Astrocyte of the hippocampus (primary cell): ENCODE measurements around the gene SOBP.

Experiments
- DNase-seq: peaks from one replicate; pipeline ENCODE4 v3.0.0; 2011; ENCODE audit warnings: low read depth, low spot score

Gene SOBP

DNA sequence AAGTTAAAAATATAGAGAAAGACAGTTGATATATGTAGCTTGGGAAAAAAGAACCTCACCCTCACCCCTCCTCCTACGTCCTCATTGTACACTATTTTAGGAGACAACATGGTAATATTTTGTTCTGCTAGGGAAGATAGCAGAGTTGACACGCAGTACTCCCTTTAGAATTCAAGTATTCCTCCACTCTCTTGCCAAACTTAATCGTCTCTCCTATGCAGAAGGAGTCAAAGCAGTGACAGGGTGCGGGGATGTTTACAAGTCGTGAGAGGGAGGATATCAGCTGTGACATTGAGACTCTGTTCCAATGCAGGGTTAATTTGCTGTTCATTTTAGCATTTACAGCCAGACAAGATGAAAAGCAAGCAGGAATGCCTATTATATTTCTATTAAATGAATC lies 97.5 kb downstream of the SOBP start:
- DNase-seq = no peak

- no peak for DNase-seq
Observed at GRCh38 chr6:107589199-107589598, 99.3 kb downstream of the SOBP start.

DNA sequence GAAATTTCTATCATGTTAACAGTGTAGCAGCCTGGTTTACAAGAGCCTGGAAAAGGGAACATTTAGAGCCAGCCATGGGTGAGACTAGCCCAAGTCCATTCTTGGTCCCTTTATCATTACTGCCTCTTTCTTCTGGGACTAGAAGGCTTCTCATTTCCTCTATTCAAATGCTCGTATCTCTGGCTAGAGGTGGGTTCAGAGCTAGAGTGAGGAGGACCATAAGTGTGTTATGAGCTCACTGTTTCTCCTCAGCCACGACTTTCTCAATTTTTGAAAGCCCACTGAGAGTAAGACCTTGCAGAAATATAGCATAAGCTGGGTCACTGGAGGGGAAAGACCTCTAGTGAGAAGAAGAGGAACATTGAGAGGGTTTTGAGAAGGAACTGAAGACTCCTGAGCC lies 100.0 kb downstream of the SOBP start:
- DNase-seq = no peak

DNA sequence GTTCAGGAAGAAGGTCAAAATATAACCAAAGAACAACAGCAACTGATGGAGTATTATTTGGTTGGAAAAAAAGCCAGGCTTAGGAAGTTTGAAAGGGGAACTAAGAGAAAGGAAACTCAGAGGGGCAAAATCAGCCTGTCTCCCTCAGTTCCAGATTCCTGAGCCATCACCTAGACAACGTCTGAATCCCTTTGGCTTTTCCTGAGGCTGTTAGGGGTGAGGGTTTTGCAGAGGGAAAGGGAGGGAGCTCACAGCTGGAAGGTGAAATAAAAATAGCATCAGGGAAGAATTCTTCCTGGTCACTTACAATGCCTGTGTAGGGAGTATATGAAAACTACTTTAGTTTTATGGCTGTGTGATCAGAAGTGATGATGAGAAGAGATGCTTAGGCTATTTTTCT lies 100.5 kb downstream of the SOBP start:
- DNase-seq = no peak

- no peak for DNase-seq
Observed at GRCh38 chr6:107591346-107591745, 101.4 kb downstream of the SOBP start.

DNA sequence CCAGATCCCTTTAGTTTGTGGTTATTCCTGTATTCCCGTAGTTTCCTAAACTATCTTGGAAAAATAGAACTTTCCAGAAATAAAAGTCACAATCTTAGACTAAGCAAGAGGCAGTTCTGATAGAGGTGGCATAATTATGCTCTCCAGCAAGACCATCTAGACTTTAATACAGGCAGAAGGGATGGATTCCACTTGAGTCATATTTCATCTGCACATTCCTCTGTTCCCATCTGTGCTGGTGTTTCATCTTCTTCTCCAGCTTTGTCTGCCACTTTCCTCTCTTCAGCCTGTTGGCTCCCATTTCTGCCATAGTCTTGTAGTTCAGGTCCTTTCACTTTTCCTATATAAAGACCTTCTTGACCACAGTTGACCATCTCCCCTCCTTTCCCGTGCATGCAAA lies 102.9 kb downstream of the SOBP start:
- no peak for DNase-seq

- peak; percentile 86 for DNase-seq
Observed at GRCh38 chr6:107594736-107595135, 104.8 kb downstream of the SOBP start.

GRCh38 chr6:107598091-107598490 lies 108.2 kb downstream of the SOBP start:
- no peak for DNase-seq

DNA sequence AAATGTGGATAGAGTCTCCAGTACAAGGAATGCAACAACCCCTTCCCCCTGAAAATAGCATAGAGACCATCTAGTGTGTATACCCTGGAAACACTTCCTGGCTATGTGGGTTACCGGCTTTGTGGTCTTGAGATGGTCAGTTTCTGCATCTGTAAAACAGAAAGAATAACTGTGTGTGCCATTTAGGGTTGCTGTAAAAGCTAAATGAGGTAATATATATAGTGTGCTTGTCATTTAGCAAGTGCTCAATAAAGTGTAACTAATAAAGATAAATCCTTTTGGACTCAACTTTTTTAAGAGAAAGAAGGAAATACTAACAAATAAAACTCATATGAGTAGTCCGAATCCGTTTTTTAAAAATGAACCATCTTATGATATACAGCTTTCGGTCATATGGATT lies 109.1 kb downstream of the SOBP start:
- DNase-seq = no peak

DNA sequence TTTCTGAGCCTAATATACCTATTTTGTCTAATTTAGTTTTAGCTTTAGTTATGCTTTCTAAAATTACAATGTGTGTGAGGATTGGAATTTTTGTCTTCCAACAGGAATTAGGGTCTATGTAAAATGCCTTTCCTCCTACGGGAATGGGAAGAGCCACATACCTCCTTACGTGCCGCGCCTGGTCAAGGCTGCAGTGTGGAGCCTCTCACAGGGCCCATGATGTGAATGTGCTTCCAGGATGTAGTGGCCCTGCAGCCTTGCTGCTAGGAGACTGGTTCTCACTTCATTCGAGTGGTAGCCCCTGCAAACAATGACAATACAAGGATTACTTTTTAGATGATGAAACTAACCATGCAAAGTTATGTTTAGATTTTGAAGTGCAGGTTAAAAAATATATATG lies 110.2 kb downstream of the SOBP start:
- no peak for DNase-seq

DNA sequence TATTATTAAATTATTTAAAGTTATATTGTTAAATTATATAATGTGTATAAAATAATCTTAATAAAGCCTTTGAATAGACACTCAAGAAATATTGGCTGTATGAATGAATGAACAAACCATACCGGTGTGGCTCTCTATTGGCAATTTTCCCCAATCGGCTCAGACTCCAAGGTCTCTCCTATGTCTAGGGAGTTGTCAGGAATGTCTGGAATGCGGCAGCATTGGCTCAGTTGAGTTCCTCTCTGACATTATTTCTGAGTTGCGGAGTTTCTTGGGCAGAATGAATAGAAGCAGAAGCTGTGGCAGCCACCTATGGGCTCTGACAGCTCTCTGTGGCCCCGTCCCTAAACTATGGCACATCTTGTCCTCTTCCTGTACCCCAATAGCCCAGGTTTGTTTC lies 111.0 kb downstream of the SOBP start:
- peak; percentile 93 for DNase-seq

DNA sequence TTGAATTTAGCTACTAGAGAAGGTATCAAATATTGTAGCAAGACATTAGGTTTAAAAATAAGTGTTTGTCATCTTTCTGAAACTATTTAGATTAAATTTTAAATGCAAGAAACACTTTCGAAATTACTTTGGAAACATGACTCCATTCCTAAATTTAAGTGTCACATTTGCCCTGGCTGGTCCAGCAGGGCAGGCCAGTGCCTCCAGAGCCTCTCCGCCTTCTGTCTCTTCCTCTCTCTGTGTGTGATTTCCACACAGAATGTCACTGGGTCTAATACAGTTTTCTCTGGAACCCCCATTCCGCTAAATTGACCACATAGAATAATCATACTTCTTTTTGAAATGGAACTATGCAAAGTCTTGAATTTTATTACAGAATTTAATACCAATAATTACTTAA lies 111.5 kb downstream of the SOBP start:
- DNase-seq = no peak

DNA sequence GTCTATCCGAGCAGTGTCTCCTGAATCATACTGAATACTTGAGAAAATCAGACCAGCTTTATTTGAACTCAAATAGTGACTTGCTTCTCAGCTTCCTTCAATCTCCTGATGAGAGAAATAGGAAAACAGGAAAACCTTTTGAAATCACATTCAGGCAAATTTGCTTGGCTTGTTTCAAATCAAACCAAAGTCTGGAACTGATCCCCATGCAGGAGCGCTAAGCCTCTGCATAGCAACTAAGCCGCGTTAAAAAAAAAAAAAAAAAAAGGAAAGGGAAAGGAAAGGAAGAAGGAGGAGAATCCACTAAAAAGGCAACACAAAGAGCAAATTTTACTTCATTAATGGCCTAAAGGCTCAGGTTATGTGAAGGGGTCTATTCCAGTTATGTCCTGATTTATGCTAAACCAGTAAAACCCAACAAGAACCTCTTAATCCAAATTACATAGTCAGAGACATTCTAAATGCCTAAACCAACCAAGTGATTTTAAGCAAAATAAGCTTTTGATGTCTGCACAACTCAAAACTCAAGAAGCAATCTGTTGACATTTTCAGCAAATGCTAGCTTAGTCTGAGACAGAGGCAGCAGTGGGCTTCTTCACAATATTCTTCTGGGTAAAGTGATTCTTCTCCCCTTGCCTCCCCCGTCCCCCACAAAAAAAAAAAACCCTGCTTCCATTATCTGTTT lies 112.5 kb downstream of the SOBP start:
- peak; percentile 23 for DNase-seq

DNA sequence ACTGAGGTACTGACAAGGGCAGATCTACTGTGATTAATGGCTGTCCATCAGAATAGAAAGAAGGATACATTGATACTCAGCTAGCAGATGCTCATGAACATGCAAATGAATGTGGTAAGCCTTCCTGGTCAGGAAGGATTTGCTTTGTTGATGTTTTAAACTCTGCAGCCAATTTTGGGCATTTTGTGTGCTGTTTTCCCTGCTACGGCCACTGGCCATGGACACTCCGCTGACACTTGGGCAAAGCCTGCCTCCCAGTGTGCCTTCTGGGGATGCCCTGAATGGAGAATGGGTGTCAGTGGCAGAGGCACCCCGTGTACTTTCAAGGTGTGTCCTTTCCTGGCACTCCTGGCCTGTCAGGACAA lies 113.1 kb downstream of the SOBP start:
- DNase-seq = peak; percentile 31

GRCh38 chr6:107604549-107604948 lies 114.6 kb downstream of the SOBP start:
- no peak for DNase-seq

GRCh38 chr6:107606407-107606806 lies 116.5 kb downstream of the SOBP start:
- no peak for DNase-seq

DNA sequence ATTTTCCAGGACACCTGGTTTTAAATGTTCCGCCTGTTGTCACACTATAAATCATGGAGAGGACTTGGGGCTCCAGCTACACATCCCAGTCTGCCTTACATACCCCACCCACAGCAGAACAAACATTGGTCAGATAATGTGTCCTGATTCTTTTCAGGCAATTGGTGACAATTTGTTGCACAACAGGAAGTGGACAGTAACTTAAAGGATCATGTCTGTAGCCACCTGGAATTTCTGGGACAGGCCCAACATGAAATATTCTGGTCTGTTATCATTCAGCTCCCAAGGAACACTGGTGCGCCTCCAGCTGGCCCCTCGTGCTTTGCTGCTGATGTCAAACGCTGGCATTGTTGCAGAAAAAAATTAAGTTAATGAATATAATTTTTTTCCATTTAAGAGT lies 117.2 kb downstream of the SOBP start:
- DNase-seq = no peak

DNA sequence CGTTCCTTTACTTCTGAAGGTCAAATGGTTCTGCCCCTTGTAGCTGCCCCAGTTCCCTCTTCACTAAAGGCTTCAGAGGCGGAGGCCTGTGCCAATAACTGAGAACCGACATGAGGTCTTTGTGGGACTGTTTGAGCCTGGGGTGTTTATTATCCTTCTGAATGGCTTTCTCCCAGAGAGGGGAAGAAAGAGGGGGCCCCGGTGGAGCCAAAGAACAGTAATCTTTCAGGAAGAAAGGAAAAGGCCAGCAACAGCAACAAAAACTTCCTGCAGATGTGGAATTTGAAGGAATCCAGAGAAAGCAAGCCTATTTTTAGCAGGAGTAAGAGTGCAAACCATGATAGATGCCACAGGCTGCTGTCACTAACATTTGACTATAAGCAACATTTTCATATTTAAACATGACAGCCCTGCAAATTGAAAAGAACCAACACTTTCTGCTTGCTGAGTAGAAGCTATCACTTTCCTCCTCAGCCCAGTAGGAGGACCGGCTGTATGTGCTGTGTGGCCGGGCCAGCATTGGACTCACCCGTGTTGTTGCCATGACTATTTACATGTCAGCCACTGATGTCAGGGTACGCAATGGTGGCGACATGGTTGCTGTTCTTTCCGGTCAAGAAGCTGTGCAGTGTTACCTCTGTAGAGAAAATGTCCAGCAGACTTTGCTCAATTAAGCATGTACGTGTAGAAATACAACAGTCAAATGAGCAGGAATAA lies 121.3 kb downstream of the SOBP start:
- no peak for DNase-seq

GRCh38 chr6:107612762-107613415 lies 123.0 kb downstream of the SOBP start:
- no peak for DNase-seq

DNA sequence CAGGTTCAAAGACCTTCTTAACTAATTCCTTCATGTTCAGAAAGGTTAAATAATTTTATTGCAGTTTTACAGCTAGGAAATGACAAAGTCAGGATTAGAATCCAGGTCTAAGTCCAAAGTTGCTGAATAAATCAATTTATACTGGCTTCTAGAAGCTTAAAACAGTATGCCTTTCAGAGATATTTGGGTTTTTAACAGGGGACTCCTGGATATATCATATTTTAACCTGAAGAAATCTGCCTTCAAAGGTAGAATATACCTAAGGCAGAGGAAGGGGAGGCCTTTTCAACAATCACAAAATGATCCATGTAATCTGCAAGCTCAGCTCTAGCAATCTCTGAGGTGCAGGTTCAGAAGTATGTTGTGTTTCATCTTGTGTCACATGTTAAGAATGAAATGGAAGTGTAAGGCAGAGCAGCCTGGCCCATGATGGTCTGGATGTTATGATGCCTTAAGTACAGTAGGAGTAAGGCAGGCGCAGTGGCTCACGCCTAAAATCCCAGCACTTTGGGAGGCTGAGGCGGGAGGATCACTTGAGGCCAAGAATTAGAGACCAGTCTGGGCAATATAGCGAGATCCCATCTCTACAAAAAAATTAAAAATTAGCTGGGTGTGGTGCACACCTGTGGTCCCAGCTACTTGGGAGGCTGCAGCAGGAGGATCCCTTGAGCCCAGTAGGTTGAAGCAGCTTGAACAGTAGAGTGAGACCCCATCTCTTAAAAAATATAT lies 123.9 kb downstream of the SOBP start:
- no peak for DNase-seq

DNA sequence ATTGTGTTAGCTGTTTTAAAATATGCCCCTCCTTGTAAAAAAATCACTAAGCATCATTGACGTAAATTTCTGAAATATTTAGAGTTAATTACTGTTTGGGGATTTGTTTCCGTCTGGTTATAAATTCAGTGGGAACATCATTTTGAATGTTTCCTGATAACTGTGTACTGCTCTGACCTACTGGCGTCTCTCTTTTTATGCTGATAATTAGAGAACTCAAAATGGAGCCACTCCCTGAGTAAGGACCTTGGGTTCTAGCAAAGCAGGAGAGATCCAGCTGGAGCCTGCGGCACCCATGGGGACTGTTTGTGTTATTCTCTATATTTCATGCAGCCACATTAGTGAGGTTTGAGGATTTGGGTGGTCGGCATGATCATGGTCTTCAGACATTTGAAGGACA lies 124.9 kb downstream of the SOBP start:
- no peak for DNase-seq

DNA sequence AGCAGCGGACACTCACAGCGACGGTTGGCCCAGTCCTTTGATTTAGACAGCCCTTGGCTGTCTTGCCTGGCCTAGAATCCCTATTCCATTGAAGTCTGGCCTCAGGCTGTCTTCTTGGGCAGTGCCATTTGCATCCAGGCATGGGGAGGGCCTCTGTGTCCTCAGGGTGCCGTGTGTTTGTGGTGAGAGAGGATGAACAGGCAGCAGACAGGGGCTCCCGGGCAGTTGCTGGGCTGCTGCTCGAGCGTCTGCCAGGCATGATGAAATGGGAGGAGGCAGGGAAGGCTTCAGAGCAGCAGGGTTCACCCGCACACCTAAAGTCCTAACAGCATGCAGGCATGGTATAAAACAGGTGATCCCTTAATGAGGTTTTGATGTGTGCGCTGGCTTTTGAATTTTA lies 126.9 kb downstream of the SOBP start:
- peak; percentile 26 for DNase-seq
